Stimulated activated CD4-positive, alpha-beta T cell treated with anti-CD3 and anti-CD28 coated beads, Interleukin-2, amount 100 ng/mL, for 48 hours (primary cell): ENCODE data around the gene LIPJ.

ENCODE experiments used
- DNase-seq, 2 donors: peaks; one replicate each; pipeline ENCODE4 v3.0.0-alpha.2; 2020

LIPJ gene

GRCh38 chr10:88586462-88586861 is at the start of gene LIPJ:
Gene LIPJ, plus strand, starts transcription at chr10:88586762. Its CDS starts 3,926 bp downstream, at chr10:88590688.
- no peak for DNase-seq

- no peak for DNase-seq
Measured at GRCh38 chr10:88537322-88537721, 49.2 kb upstream of the LIPJ start.

- DNase-seq = no peak
Measured at GRCh38 chr10:88538048-88538447, 48.5 kb upstream of the LIPJ start.

GRCh38 chr10:88540351-88540750 is 46.2 kb upstream of the LIPJ start:
- DNase-seq = no peak

- no peak for DNase-seq
Measured at GRCh38 chr10:88541116-88541626, 45.4 kb upstream of the LIPJ start.

GRCh38 chr10:88542522-88542921 is 44.0 kb upstream of the LIPJ start:
- DNase-seq = no peak

GRCh38 chr10:88544140-88544870 is 42.3 kb upstream of the LIPJ start:
- no peak for DNase-seq

- DNase-seq = no peak
Measured at GRCh38 chr10:88545359-88545758, 41.2 kb upstream of the LIPJ start.

- DNase-seq = no peak
Measured at GRCh38 chr10:88546497-88546896, 40.1 kb upstream of the LIPJ start.

- DNase-seq = no peak
Measured at GRCh38 chr10:88551246-88551645, 35.3 kb upstream of the LIPJ start.

GRCh38 chr10:88553116-88553752 is 33.3 kb upstream of the LIPJ start:
- DNase-seq = peak in 1 of 2 donors; percentile 5

- no peak for DNase-seq
Measured at GRCh38 chr10:88555190-88555908, 31.2 kb upstream of the LIPJ start.

GRCh38 chr10:88557256-88557655 is 29.3 kb upstream of the LIPJ start:
- DNase-seq = no peak

GRCh38 chr10:88557658-88558057 is 28.9 kb upstream of the LIPJ start:
- no peak for DNase-seq

GRCh38 chr10:88562152-88562551 is 24.4 kb upstream of the LIPJ start:
- no peak for DNase-seq

- DNase-seq = no peak
Measured at GRCh38 chr10:88565072-88565471, 21.5 kb upstream of the LIPJ start.

GRCh38 chr10:88582411-88582805 is 4.2 kb upstream of the LIPJ start:
- no peak for DNase-seq

- peak; percentile 61 to 62 for DNase-seq
Measured at GRCh38 chr10:88582806-88583583, 3.6 kb upstream of the LIPJ start, which contains the start of gene RNLS. Gene RNLS, minus strand, starts transcription at chr10:88583318.

- DNase-seq = no peak
Measured at GRCh38 chr10:88583584-88583957, 3.0 kb upstream of the LIPJ start.

- DNase-seq = no peak
Measured at GRCh38 chr10:88592381-88592780, 5.8 kb downstream of the LIPJ start.

GRCh38 chr10:88592906-88593305 is 6.3 kb downstream of the LIPJ start:
- no peak for DNase-seq

- DNase-seq = no peak
Measured at GRCh38 chr10:88594482-88594881, 7.9 kb downstream of the LIPJ start.

GRCh38 chr10:88598055-88598454 is 11.5 kb downstream of the LIPJ start:
- no peak for DNase-seq
